ENCODE measurements around the gene CNOT2.

DNA sequence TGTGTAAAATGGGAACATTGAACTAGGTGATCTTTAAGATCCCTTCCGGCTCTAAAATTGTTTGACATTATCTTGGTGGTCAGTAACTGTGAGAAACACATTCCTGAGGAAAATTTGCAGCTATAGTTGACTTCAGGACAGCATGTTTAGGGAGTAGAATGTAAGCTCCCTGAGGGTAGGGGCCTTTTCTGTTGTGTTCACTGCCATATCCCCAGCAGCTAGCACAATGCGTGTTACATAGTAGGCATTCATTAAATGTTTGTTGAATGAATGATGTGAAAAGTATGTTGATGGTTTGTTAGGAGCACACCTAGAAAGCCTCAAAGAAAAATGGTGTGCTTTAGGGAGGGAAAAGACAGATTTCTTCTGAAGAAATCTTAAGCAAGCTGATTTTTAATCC lies 84.3 kb downstream of the CNOT2 start:
- TF ChIP-seq, protein P1, sequence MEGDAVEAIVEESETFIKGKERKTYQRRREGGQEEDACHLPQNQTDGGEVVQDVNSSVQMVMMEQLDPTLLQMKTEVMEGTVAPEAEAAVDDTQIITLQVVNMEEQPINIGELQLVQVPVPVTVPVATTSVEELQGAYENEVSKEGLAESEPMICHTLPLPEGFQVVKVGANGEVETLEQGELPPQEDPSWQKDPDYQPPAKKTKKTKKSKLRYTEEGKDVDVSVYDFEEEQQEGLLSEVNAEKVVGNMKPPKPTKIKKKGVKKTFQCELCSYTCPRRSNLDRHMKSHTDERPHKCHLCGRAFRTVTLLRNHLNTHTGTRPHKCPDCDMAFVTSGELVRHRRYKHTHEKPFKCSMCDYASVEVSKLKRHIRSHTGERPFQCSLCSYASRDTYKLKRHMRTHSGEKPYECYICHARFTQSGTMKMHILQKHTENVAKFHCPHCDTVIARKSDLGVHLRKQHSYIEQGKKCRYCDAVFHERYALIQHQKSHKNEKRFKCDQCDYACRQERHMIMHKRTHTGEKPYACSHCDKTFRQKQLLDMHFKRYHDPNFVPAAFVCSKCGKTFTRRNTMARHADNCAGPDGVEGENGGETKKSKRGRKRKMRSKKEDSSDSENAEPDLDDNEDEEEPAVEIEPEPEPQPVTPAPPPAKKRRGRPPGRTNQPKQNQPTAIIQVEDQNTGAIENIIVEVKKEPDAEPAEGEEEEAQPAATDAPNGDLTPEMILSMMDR (IDR thresholded peaks at IDR 0.05) = no peak
- TF ChIP-seq POLR2A (IDR thresholded peaks at IDR 0.05) = no peak
